Measurements from ENCODE around the gene DRP2. TPM values are rescaled to one million over a fixed set of nuclear protein-coding genes. Genes with fewer than 3 reads are reported as not detected.
"Not testable (repeated sequence)": the region's sequence is repeated elsewhere in the genome, so short reads cannot be mapped to it uniquely, and the experiment has no call there.

DRP2 gene, protein sequence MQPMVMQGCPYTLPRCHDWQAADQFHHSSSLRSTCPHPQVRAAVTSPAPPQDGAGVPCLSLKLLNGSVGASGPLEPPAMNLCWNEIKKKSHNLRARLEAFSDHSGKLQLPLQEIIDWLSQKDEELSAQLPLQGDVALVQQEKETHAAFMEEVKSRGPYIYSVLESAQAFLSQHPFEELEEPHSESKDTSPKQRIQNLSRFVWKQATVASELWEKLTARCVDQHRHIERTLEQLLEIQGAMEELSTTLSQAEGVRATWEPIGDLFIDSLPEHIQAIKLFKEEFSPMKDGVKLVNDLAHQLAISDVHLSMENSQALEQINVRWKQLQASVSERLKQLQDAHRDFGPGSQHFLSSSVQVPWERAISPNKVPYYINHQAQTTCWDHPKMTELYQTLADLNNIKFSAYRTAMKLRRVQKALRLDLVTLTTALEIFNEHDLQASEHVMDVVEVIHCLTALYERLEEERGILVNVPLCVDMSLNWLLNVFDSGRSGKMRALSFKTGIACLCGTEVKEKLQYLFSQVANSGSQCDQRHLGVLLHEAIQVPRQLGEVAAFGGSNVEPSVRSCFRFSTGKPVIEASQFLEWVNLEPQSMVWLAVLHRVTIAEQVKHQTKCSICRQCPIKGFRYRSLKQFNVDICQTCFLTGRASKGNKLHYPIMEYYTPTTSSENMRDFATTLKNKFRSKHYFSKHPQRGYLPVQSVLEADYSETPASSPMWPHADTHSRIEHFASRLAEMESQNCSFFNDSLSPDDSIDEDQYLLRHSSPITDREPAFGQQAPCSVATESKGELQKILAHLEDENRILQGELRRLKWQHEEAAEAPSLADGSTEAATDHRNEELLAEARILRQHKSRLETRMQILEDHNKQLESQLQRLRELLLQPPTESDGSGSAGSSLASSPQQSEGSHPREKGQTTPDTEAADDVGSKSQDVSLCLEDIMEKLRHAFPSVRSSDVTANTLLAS
- total RNA-seq: 2.1 TPM

DNA sequence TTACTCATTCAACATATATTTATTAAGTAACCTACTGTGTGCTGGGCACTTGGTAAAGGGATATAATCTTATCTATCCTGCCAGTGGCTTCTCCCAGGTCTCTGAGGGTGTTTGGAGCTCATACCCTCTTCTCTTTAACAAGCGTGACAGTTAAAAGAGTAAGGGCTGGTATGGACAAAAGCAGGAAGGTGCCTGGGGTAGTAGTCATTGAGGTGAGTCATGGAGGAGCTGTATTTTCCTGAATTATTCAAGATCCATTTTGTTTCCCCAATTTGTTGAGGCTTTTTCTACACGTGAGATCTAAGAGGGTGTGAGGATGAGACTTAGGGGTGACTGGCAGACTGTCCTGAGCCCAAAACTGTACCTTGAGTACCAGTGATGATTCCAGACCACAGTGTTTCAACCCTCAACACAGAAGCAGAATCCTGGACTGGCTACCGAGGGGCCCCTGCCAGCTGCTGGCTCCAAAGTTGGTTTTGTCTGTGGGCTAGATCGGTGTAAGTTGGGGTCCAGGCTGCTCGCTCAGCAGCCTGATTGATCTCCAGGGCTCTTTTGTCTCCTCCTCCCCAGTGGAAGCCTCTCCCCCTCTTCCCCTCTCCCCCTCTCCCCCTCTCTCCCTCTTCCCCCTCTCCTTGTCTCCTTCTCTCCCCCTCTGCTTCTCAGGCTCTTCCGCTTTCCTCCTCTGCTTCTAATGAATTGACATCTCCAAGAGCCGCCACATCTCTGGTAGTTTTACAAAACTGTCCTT is at the start of gene DRP2:
Gene DRP2 (plus strand): TSS at position 671 of the 748 bp plus-strand sequence. CDS start 11,862 bp downstream, outside the sequence.
- DNase-seq (ENCODE audit: low spot score): no peak

DNA sequence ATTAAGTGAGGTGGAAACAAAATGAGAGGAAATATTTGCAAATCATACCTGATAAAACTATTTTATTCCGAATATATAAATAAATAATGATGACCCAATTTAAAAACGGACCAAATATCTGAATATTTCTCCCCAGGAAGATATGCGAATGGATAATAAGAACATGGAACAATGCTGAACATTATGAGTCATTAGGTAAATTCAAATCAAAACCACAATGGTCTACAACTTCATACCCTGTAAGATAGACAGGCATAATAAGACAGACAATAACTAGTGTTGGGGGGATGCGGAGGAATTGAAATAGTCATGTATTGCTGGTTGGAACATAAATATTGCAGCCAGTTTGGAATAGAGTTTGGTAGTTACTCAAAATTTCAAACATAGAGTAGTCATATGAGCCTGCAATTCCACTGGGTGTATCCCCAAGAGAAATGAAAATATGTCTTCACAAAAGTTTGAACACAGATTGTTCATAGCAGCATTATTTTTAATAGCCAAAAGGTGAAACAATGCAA is 47.6 kb upstream of the DRP2 start:
- DNase-seq (ENCODE audit: low spot score): no peak

DNA sequence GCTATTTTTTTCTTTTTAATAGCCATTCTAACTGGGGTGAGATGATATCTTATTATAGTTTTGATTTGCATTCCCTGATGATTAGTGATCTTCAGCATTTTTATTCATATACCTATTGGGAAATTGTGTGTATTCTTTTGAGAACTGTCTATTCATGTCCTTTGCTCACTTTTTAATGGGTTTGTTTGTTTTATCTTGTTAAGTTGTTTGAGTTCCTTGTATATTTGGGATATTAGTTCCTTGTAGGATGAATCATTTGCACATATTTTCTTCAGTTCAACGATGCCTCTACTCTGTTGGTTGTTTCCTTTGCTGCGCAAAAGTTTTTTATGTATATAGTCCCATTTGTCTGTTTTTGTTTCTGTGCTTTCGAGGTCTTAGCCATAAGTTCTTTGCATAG is 43.1 kb upstream of the DRP2 start:
- no peak for DNase-seq (ENCODE audit: low spot score)

DNA sequence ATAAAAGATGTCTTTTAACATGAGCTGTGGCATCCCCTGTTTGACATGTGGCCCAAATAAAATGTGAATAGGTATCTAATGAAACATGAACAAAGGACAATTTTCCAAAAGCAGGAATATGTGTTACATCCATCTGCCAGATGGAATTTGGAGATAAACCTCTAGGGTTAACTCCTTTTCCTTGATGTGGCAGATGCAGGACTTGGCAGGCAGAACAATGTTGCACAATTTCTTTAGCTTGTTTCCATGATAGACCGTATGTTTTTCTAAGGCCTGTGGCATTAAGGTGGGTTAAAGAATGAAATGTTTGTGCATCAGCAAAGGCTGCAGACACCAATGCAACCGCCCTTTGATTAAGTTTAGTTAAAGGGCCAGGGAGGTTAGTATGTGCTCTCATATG is 34.7 kb upstream of the DRP2 start:
- not testable (repeated sequence) for DNase-seq (ENCODE audit: low spot score)

DNA sequence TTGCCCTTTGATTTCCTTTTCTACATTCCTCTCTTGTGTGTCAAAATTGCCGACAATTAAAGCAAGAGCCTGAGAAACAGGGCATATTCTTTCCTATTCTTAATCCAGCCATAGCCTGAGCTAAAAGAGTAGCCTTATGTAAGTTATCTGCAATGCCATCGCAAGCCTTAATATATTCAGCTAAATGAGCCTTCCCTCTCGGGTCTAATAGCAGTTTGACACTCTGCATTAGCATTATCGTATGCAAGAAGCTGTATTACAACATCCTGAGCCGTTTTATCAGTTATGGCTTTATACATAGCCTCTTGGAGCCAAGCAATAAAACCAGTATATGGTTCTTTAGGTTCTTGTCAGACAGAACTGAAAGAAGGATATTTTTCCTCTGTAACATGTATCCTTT is 31.6 kb upstream of the DRP2 start:
- DNase-seq (ENCODE audit: low spot score): not testable (repeated sequence)

DNA sequence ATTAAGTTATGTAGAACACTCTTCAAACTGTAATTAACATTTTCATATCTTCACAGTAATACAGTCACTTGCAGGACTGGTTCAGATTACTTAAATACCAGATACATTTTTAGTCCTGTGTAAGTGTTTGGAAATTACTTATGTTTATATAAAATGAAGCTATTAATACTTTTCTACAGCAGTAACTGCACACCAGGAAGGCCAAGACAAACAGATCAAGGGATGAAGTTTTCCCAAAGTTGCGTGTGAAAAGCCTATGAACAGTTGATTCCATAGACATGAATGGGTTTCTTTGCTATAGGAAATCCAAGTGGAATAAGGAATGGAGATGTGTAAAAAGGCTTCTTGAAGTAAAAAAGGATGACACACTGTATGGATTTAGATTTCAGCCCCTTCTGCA is 28.9 kb upstream of the DRP2 start:
- DNase-seq (ENCODE audit: low spot score): no peak

DNA sequence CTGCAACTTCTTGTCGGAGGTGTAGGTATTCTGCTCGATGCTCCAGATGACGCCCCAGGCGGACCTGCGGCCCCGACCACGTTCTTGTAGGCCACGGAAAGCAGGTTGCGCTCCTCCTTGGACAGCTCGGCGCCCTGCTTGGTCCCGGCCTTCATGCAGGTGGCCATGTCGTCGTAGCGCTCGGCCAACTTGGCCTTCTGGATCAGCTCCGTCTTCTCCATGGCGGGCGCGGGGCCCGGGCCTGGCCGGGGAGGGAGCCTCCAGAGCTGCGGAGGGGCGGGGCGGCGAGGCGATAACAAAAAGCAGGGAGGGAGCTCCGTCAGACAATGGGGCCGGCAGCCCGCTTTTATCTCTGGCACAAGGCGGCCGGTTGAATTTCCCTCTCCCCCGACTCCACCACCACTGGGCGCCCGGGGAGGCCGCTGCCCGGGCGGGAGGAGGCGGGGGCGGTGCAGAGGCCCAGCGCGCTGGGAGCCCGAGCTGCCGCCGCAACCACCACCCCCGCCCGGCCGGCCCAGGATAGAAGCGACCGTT is 28.3 kb upstream of the DRP2 start:
- no peak for DNase-seq (ENCODE audit: low spot score)

DNA sequence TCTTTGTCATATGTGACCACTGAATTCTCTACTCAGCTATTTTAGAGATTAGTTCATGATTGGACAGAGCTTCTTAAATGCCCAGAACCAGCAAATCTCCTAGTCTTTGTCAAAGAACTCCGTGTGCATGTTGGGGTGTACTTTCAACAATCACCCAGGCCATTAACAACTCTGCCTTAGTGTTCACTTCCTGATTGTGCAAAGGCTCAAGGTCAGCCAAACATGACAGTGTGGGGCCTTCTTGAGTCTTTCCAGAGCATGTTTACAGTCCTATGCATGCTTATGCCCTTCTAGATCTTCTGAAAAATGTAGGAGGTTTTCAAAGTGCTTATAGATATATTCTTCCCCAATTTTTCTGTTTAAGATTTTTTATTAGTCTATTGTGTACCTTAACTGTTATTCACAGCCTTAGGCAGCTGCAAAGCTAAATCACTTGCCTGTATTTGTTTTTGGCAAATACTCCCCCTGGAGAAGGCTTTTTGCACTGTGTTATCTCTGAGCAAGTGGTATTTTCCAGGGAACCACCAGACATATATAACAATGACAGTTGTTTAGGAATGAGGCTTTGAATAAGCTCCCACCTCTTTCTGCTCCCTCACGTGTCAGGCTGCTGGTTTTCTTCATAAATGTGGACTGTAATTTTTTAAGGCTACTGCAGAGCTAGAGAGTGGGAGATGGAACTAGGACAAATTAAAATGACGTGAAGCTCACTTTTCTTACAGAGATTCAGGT is 24.0 kb upstream of the DRP2 start:
- no peak for DNase-seq (ENCODE audit: low spot score)

DNA sequence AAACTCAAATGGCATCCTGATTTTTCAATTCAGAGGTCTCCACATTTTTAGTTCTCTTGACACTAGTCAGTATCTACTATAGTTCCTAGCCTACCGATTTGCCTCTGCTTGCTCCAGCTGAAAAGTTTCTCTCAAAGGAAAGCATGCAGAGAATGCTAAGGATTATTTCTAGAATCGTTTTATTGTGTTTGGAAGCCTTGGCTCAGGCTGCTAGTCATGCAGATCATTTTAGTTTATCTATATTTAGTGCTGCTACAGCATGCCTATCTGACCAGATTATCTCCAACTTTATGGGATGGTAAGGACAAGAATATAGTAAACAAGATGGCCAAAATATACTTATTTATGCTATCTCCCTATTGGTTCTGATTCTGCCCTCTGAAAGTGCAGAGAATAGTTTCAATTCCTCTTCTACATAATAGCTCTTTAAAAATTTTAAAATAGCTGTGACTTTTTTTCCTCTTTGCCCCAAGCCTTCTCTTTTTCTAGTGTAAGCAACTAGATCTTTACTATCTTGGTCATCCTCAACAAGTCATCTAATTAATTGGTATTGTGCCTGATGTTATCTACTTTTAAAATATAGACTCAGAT is 15.7 kb upstream of the DRP2 start:
- no peak for DNase-seq (ENCODE audit: low spot score)

DNA sequence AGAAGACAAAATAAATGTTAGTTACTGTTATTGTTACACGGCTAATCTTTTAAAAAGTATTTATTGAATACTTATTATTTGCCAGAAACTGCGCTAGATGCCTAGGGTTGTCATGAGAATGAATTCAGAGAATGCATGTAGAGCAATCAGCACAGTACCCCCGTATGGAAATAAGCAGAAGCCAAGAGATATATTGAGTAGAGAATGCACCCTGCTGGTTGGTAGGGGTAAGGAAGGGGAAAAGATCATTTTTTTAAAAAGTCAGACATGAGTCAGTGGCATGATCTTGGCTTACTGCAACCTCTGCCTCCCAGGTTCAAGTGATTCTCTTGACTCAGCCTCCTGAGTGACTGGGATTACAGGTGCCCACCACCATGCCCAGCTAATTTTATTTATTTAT is 13.1 kb upstream of the DRP2 start:
- no peak for DNase-seq (ENCODE audit: low spot score)

DNA sequence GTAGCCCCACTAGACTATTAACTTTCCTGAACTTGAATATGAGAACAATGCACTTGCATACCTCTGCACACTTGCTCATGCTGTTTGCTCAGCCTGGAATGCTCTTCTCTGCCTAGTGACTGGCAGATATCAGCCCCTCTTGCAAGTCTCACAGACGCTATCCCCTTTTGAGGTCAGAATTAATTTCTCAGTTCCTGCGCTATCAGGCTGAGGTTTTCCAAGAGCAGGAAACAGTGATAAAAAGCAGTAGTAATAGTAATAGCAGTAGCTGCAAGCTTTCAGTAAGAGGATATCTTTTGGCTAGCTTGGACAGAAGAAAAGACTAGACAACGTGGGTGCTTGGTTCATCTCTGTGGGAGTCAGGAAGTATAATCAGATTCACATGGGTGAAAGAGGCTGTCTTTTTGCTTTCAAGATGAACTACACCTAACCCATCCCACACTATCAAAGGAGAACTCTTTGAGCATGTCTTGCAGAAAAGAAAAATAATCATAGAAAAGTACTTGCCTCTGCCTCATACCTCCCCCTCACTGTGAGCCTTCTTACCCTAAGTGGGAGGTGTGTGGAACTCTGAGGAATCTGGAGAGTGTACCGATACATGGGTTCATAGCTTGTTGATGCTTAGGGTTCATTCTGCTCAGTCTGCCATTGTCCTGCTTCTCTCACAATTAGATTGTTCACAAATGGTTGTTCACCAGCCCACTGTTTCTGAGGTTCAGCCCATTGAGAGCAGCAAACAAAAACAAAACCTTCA is 11.3 kb upstream of the DRP2 start:
- DNase-seq (ENCODE audit: low spot score): no peak

DNA sequence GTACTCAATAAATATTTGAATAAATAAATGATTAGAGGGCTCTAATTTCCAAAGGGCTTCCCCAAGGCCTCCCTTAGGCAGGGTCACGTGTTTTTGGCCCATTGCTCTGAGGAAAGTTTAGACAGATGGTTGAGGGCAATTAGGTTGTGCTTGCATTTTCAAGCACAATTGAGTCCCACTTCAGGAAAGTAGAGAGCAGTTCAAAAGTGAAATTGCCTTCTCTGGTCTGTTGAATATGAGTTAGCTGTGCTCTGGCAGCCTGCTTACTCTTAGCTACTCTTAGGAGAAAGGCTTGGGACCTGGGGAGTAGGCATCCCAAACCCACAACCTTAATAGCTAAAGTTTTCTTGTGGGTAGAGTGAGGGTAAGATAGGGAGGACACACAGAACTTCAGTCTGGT is 9.0 kb upstream of the DRP2 start:
- no peak for DNase-seq (ENCODE audit: low spot score)

DNA sequence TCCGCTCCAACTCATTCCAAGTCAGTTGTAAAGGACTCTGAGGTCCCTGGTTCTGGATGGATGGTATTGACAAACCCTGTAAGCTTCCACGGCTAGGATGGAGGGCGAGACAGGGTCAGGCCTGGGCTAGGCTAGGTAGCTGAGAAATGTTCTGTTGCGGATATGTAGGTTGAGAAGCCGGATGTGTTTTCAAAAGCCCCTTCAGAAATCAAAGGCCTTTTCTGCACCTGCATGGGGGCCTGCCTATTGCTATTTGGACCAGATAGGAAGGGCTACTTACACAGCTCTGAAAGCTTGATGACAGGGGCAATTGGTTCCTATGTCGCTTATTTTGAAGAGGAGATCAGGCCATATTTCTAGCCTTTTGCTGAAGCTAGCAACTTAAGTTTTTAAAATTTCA is 1.9 kb upstream of the DRP2 start:
- no peak for DNase-seq (ENCODE audit: low spot score)

DNA sequence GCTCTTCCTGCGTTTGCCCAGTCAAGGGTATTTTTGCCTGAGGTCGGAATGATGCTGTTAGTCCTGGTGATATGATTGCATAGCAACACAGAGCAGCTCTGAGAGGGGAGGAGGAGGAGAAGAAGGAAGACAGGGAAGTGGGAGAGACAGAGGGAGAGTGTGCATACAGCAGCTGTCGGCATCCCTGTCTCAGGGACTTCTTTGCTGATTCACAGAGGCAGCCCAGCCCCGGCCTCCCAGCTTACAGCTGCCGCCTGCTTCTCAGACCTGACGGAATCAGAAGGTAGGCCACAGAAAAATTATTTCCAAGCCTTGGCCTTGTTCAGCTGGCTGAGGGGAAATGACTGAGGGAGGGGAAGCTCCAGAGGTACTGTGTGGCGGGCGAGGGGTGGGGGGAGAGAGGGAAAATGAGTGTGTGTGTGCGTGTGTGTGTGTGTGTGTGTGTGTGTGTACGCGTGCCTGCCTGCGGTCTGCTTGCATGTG is 319 bp downstream of the DRP2 start:
- DNase-seq (ENCODE audit: low spot score): no peak

DNA sequence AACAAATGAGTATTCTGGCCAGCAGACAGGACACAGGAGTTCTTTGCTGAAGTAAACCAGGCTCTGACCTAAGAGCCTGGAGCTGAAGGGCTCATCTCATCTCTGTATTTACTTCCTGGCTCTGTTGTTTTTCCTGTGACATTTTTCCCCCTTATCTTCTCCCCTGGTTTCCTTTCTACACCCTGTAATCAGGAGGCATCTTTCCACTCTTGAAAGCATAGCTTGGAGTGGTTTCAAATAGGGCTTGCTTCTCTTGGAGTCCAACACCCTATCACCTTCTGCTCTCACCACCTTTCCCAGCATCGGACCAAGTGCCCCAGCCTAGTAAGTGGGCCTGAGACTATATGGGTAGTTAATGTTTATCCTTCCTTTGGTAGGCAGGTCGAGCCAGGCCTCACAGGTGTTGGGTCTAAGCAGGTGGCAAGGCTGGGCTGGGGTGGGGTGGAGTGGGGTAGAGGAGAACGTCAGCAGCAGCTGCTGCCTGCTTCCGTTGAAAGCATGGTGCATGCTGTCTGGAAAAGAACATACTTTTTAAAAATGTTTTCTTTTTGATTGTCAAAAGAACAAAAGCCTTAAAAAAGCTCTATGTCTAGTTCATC is 1.2 kb downstream of the DRP2 start:
- no peak for DNase-seq (ENCODE audit: low spot score)

DNA sequence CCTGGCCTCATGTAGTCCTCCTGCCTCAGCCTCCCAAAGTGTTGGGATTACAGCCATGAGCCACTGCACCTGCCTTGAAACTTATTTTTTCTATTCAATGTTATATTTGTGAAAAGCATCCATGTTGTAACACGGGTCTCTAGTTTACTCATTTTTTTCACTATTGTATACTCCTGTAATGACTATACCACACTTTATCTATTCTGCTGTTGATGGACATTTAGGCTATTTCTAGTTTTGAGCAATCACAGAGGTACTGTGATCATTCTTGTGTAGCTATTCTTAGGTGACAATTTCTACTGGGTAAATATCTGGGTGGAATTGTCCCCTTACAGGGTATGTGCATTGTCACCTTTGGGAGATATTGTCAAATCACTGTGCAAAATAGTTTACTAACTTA is 3.6 kb downstream of the DRP2 start:
- DNase-seq (ENCODE audit: low spot score): no peak

DNA sequence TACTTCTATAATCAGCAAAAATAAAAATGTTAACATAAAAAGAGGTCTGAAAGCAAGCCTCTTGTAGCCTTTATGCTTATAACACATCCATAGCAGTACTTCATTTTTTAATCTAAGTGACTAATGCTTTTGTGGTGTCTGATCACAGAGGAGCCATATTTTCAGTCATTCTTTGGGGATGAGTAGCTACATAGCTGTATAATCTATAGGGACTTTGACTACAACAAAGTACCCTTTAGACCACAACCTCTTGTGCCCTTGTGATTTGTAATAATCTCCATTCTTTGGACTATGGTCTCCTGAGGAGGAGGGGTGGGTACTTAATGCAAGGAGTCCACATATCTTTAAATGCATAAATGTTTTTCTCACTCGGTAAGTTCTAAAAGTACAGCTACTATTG is 9.6 kb downstream of the DRP2 start:
- DNase-seq (ENCODE audit: low spot score): no peak

DNA sequence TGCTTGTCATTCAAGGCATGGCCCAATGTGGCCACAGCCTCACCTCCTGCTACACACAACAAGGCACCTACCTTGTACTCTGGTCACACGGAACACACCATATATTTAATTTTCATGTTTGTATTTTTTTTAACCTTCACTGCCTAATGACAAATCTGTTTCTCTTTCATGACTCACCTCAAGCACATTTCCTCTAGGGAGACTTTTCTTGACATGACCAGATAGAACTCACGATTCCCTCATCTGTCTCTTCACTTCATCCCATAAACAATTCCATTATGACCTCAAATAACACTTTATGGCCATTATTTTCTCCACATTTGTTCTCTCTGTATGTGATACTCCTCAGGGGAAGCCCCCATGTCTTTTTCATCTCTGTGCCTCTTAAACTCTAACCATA is 11.1 kb downstream of the DRP2 start:
- no peak for DNase-seq (ENCODE audit: low spot score)

DNA sequence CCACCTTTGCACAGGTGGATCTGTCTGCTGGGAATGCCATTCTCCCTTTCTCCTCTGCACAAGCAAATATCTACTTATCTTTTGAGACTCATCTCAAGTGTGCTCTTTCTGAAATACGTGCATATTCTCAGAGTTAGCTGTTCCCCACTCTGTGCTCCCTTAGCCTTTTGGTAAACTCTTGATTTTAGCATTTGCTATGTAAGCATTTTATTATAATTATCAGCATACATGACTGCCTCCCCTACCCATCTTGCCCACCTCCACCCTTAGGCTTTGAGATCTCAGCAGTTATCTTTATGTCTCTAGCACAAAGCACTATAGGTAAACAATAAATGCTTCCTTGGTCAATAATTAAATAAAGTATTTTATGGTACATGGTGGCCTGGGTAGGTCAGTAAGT is 11.5 kb downstream of the DRP2 start:
- no peak for DNase-seq (ENCODE audit: low spot score)

Data from ureter (tissue), 1 donor.